SH-SY5Y (cell line): ENCODE measurements around the gene CDK1.

ENCODE experiments used
- GATA2 ChIP-seq: IDR thresholded peaks from 2 replicates; pipeline ENCODE4 v1.6.1; 2011; ENCODE audit warnings: mild to moderate bottlenecking, low read depth, low read length
- GATA3 ChIP-seq: IDR thresholded peaks from 2 replicates; pipeline ENCODE4 v1.6.1; 2011; ENCODE audit warnings: low read depth, mild to moderate bottlenecking, low read length, moderate library complexity

DNA sequence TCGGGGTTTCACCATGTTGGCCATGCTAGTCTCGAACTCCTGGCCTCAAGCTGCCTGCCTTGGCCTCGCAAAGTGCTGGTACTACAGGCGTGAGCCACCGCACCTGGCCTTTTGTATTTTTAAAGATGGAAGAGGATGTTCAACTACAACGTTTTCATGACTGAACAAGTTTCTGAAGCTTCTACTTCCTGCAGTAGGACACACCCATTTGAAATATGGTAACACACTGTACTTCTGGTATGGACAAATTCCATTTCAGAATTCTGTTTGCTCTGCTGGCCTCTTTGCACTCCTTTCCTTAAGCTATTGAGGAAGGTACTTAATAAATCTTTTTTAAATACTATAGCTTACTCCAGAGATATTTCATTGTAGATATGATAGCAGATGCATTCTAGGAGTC is 10.9 kb upstream of the CDK1 start:
- TF ChIP-seq GATA2 (no peak), GATA3 (no peak)
